H9 (cell line): Measurements from ENCODE around the gene NCKAP5. TPM values are rescaled to one million over a fixed set of nuclear protein-coding genes. Genes with fewer than 3 reads are reported as not detected.

ENCODE experiments used
- DNase-seq: peaks from one replicate; pipeline ENCODE4 v3.0.0-alpha.2; 2017
- H2AFZ ChIP-seq: one replicate; pipeline ENCODE4 v1.6.1; 2013; ENCODE audit warnings: mild to moderate bottlenecking, low read length, control low read depth, moderate library complexity
- H2AK5ac ChIP-seq: 2 replicates; pipeline ENCODE4 v1.6.1; 2013; ENCODE audit warnings: low read length, control low read depth, mixed read lengths; ENCODE audit not compliant: insufficient read length
- H2BK120ac ChIP-seq: one replicate; pipeline ENCODE4 v1.6.1; 2013; ENCODE audit warnings: low read depth, mild to moderate bottlenecking, low read length, control low read depth, inconsistent platforms; ENCODE audit not compliant: poor library complexity, severe bottlenecking
- H2BK12ac ChIP-seq: 2 replicates; pipeline ENCODE4 v1.6.1; 2013; ENCODE audit warnings: low read length, control low read depth, mixed read lengths, low read depth; ENCODE audit not compliant: insufficient read length
- H2BK15ac ChIP-seq: 2 replicates; pipeline ENCODE4 v1.6.1; 2013; ENCODE audit warnings: low read depth, low read length, control low read depth
- H2BK20ac ChIP-seq: one replicate; pipeline ENCODE4 v1.6.1; 2013; ENCODE audit warnings: low read depth, mild to moderate bottlenecking, low read length, control low read depth, inconsistent platforms; ENCODE audit not compliant: poor library complexity, severe bottlenecking
- H2BK5ac ChIP-seq: 2 replicates; pipeline ENCODE4 v1.6.1; 2013; ENCODE audit warnings: low read length, control low read depth, mixed read lengths; ENCODE audit not compliant: insufficient read length
- H3K14ac ChIP-seq: 2 replicates; pipeline ENCODE4 v1.6.1; 2013; ENCODE audit warnings: low read length, control low read depth; ENCODE audit not compliant: insufficient read depth
- H3K18ac ChIP-seq: 2 replicates; pipeline ENCODE4 v1.6.1; 2013; ENCODE audit warnings: low read depth, mild to moderate bottlenecking, mixed read lengths, low read length, control low read depth; ENCODE audit not compliant: insufficient read length
- H3K23ac ChIP-seq: 2 replicates; pipeline ENCODE4 v1.6.1; 2013; ENCODE audit warnings: low read length, control low read depth, mixed read lengths, low read depth; ENCODE audit not compliant: insufficient read length
- H3K23me2 ChIP-seq: 2 replicates; pipeline ENCODE4 v1.6.1; 2013; ENCODE audit warnings: low read depth, mild to moderate bottlenecking, mixed read lengths, low read length, control low read depth; ENCODE audit not compliant: insufficient read length, poor library complexity, severe bottlenecking
- H3K27ac ChIP-seq: 2 replicates; pipeline ENCODE4 v1.5.1; 2013; ENCODE audit warnings: low read length, control low read depth, mixed read lengths, low read depth; ENCODE audit not compliant: insufficient read length
- H3K27me3 ChIP-seq: 2 replicates; pipeline ENCODE4 v1.6.1; 2013; ENCODE audit warnings: low read length, control low read depth, inconsistent platforms; ENCODE audit not compliant: insufficient read depth
- H3K4ac ChIP-seq: 2 replicates; pipeline ENCODE4 v1.6.1; 2013; ENCODE audit warnings: low read depth, mild to moderate bottlenecking, control low read depth, inconsistent platforms, low read length, moderate library complexity
- H3K4me1 ChIP-seq: 2 replicates; pipeline ENCODE4 v1.6.1; 2013; ENCODE audit warnings: low read length, control low read depth, inconsistent platforms; ENCODE audit not compliant: insufficient read depth
- H3K4me2 ChIP-seq: 2 replicates; pipeline ENCODE4 v1.6.1; 2013; ENCODE audit warnings: low read length, control low read depth, mixed read lengths; ENCODE audit not compliant: insufficient read length, insufficient read depth
- H3K56ac ChIP-seq: 2 replicates; pipeline ENCODE4 v1.6.1; 2013; ENCODE audit warnings: low read depth, mild to moderate bottlenecking, mixed read lengths, low read length, control low read depth; ENCODE audit not compliant: insufficient read length
- H3K79me1 ChIP-seq: 2 replicates; pipeline ENCODE4 v1.6.1; 2013; ENCODE audit warnings: low read depth, mild to moderate bottlenecking, moderate library complexity, low read length, control low read depth, inconsistent platforms; ENCODE audit not compliant: insufficient read depth, poor library complexity, severe bottlenecking
- H3K79me2 ChIP-seq: 2 replicates; pipeline ENCODE4 v1.6.1; 2013; ENCODE audit warnings: low read length, control low read depth, inconsistent platforms; ENCODE audit not compliant: insufficient read depth
- H3K9ac ChIP-seq: 2 replicates; pipeline ENCODE4 v1.6.1; 2013; ENCODE audit warnings: low read length, control low read depth, mixed read lengths; ENCODE audit not compliant: insufficient read length; ENCODE audit errors: extremely low read depth
- H3K9me3 ChIP-seq: one replicate; pipeline ENCODE4 v1.6.1; 2013; ENCODE audit warnings: low read depth, low read length, inconsistent platforms; ENCODE audit not compliant: control insufficient read depth
- H3T11ph ChIP-seq: one replicate; pipeline ENCODE4 v1.6.1; 2013; ENCODE audit warnings: mild to moderate bottlenecking, low read length, control low read depth, inconsistent platforms
- H4K20me1 ChIP-seq: one replicate; pipeline ENCODE4 v1.6.1; 2013; ENCODE audit not compliant: control insufficient read depth, insufficient read length, insufficient read depth
- H4K5ac ChIP-seq: 2 replicates; pipeline ENCODE4 v1.6.1; 2013; ENCODE audit warnings: low read depth, mild to moderate bottlenecking, mixed read lengths, low read length, control low read depth; ENCODE audit not compliant: insufficient read length
- H4K8ac ChIP-seq: replicated peaks from 2 replicates; pipeline ENCODE4 v1.6.1; 2013; ENCODE audit warnings: low read length, control low read depth, mixed read lengths, low read depth; ENCODE audit not compliant: insufficient read length
- H4K91ac ChIP-seq: 2 replicates; pipeline ENCODE4 v1.6.1; 2013; ENCODE audit warnings: low read depth, mild to moderate bottlenecking, moderate library complexity, mixed read lengths, low read length, control low read depth; ENCODE audit not compliant: insufficient read length
- H3K27ac Mint-ChIP-seq, 3 experiments: 2 replicates in 2 of 3; 3 replicates in 1 of 3; pipeline ENCODE4 v1.8.0; 2020 to 2021; ENCODE audit warnings: mixed read lengths in 3 of 3, mild to moderate bottlenecking in 1 of 3, moderate library complexity in 1 of 3
- H3K27me3 Mint-ChIP-seq: 2 replicates; pipeline ENCODE4 v1.8.0; 2021; ENCODE audit warnings: low read depth, mild to moderate bottlenecking, moderate library complexity, mixed read lengths
- H3K36me3 Mint-ChIP-seq, 3 experiments: 2 replicates in 2 of 3; 3 replicates in 1 of 3; pipeline ENCODE4 v1.8.0; 2020 to 2021; ENCODE audit warnings: low read depth in 3 of 3, mixed read lengths in 3 of 3; ENCODE audit not compliant: insufficient read depth in 1 of 3
- H3K4me1 Mint-ChIP-seq, 2 experiments: 2 replicates each; pipeline ENCODE4 v1.8.0; 2020; ENCODE audit warnings: mixed read lengths in 2 of 2
- H3K4me3 Mint-ChIP-seq, 2 experiments: 2 replicates in 1 of 2; 3 replicates in 1 of 2; pipeline ENCODE4 v1.8.0; 2020 to 2021; ENCODE audit warnings: mild to moderate bottlenecking in 2 of 2, mixed read lengths in 2 of 2, moderate library complexity in 1 of 2
- H3K9me3 Mint-ChIP-seq, 2 experiments: 2 replicates in 1 of 2; 3 replicates in 1 of 2; pipeline ENCODE4 v1.8.0; 2020; ENCODE audit warnings: mild to moderate bottlenecking in 2 of 2, mixed read lengths in 2 of 2, moderate library complexity in 1 of 2
- CTCF ChIP-seq: fragments of 200-600 bp; sonication (generic); conservative IDR thresholded peaks from 3 replicates; pipeline ENCODE4 v1.8.0; 2021; ENCODE audit warnings: antibody characterized with exemption, mild to moderate bottlenecking
- total RNA-seq: library from RNA; stranded (reverse); gene quantifications from 2 replicates; pipeline ENCODE4 v1.2.1, GENCODE V29; 2021

NCKAP5 gene
- total RNA-seq, 1 experiment from 2014 or later = 0.26 TPM

DNA sequence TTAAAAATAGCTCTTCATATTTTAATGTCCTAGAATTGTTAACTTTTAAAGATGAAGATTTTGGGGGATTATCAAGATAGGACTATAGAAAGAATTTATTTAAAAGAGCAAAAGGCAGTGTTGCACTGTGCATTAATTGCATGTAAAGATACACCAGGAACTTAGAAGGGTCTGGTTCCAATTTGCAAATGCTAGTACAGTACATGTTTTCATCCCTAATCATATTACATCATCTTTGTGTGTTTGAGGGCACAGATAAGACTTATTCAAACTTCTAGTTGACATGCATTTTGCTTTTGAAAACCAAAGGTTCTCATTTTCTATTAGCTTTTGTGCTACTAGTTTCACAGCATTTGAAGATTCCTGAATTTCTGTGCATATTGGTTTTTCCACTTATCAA, 666.6 kb downstream of the NCKAP5 start:
- no peak overlapping the region for H3K9ac ChIP-seq
- no peaks in the 10 kb centered on the region for H3K79me2 ChIP-seq
- H3K4ac ChIP-seq = no peak overlapping the region
- H2BK5ac ChIP-seq = no peak overlapping the region
- TF ChIP-seq CTCF = no peak
- H3K23ac ChIP-seq = no peak overlapping the region
- no peaks in the 10 kb centered on the region for H3K9me3 ChIP-seq
- no peak overlapping the region for H2BK12ac ChIP-seq
- no peak overlapping the region for H3K27ac ChIP-seq
- H2BK15ac ChIP-seq = no peak overlapping the region
- no peak overlapping the region for H2AK5ac ChIP-seq
- H4K8ac ChIP-seq = no peak overlapping the region
- no peak overlapping the region for H3K27ac Mint-ChIP-seq
- H2BK120ac ChIP-seq = no peak overlapping the region
- H3K14ac ChIP-seq = no peak overlapping the region
- H3K4me1 Mint-ChIP-seq = no peaks in the 10 kb centered on the region
- H3K4me3 Mint-ChIP-seq = no peak overlapping the region
- no peaks in the 10 kb centered on the region for H3K36me3 Mint-ChIP-seq
- H4K20me1 ChIP-seq = no peaks in the 10 kb centered on the region
- H3K18ac ChIP-seq = no peak overlapping the region
- H3K4me2 ChIP-seq = no peak overlapping the region
- no peaks in the 10 kb centered on the region for H3K4me1 ChIP-seq
- no peaks in the 10 kb centered on the region for H3K27me3 ChIP-seq
- no peak overlapping the region for H3T11ph ChIP-seq
- no peak overlapping the region for H4K91ac ChIP-seq
- no peak overlapping the region for H2AFZ ChIP-seq
- no peak overlapping the region for H4K5ac ChIP-seq
- no peaks in the 10 kb centered on the region for H3K27me3 Mint-ChIP-seq
- no peaks in the 10 kb centered on the region for H3K9me3 Mint-ChIP-seq
- DNase-seq = no peak
- H2BK20ac ChIP-seq = no peak overlapping the region
- H3K56ac ChIP-seq = no peak overlapping the region
- no peaks in the 10 kb centered on the region for H3K79me1 ChIP-seq
- H3K23me2 ChIP-seq = no peaks in the 10 kb centered on the region
